HepG2 (cell line): ENCODE measurements around the gene ACSS1. TPM values are rescaled to one million over a fixed set of nuclear protein-coding genes. Genes with fewer than 3 reads are reported as not detected.
A peak's percentile ranks its signal among the peaks of the same experiment; 100 is the strongest.

Experiments used
- ATAC-seq: fragments of 200-7000 bp; cut with Tn5 transposase; 3 replicates; pipeline ENCODE4 v1.9.1; 2020; ENCODE audit warnings: mild to moderate bottlenecking, moderate library complexity
- BruUV-seq: library from RNA; stranded (reverse); fragments of 400-500 nt; replicated peaks from 2 replicates; lab custom pipeline; 2021; lab: Mats Ljungman, UMichigan
- CTCF ChIA-PET: fragments of 300-600 bp; formaldehyde crosslinking; extraction: SDS; loops from one replicate; lab custom pipeline; 2021; ENCODE audit warnings: low total read pairs, inconsistent platforms, low intra/inter-chr PET ratio; lab: Yijun Ruan, JAX
- POLR2A ChIA-PET: fragments of 350-600 bp; sonication (Branson Sonifier 250); formaldehyde crosslinking; loops from one replicate; lab custom pipeline; 2020; ENCODE audit warnings: antibody characterized with exemption, inconsistent platforms; lab: Yijun Ruan, JAX
- DNase-seq: peaks from one replicate; pipeline ENCODE4 v3.0.0-alpha.2; 2015; ENCODE audit warnings: low spot score
- FAIRE-seq: peaks from 3 replicates; lab custom pipeline; 2011; peaks lifted over from hg19 to GRCh38; lab: Jason Lieb, UNC
- H2AFZ ChIP-seq: one replicate; pipeline ENCODE4 v1.6.1; 2011; ENCODE audit warnings: low read length, inconsistent platforms
- H3K27ac ChIP-seq: fragments of 300-600 bp; 3 replicates; pipeline ENCODE4 v1.8.0; 2011; ENCODE audit warnings: mixed run types, mild to moderate bottlenecking, mixed read lengths, low read length, inconsistent platforms; ENCODE audit not compliant: insufficient read depth; ENCODE audit errors: extremely low read length
- H3K27me3 ChIP-seq, 2 experiments: fragments of 200-600 bp in 1 of 2; 2 replicates in 1 of 2; 3 replicates in 1 of 2; pipeline versions ENCODE4 v1.6.0 to v1.8.0; 2011; ENCODE audit warnings: low read length in 2 of 2, mild to moderate bottlenecking in 2 of 2, moderate library complexity in 2 of 2, inconsistent platforms in 1 of 2; ENCODE audit not compliant: insufficient read depth in 2 of 2, control insufficient read depth in 1 of 2
- H3K36me3 ChIP-seq, 2 experiments: fragments of 200-600 bp in 1 of 2; replicated peaks in 1 of 2; 2 replicates in 1 of 2; 3 replicates in 1 of 2; pipeline versions ENCODE4 v1.5.1 to v1.8.0; 2011; ENCODE audit warnings: low read length in 2 of 2, inconsistent platforms in 1 of 2; ENCODE audit not compliant: insufficient read depth in 2 of 2, control insufficient read depth in 1 of 2
- H3K4me1 ChIP-seq: 2 replicates; pipeline ENCODE4 v1.5.1; 2012; ENCODE audit warnings: low read length, inconsistent platforms; ENCODE audit not compliant: insufficient read depth
- H3K4me2 ChIP-seq: 2 replicates; pipeline ENCODE4 v1.6.0; 2011; ENCODE audit warnings: low read depth, low read length, inconsistent platforms
- H3K4me3 ChIP-seq, 3 experiments: fragments of 200-600 bp in 1 of 3; sonication (generic), shearing (Covaris generic) in 1 of 3; replicated peaks in 1 of 3; 2 replicates each; pipeline ENCODE4 v1.5.1; 2011 to 2016; ENCODE audit warnings: low read length in 3 of 3, inconsistent platforms in 2 of 3, low read depth in 2 of 3, mild to moderate bottlenecking in 2 of 3, control low read depth in 1 of 3, mixed read lengths in 1 of 3; ENCODE audit not compliant: insufficient read depth in 1 of 3
- H3K79me2 ChIP-seq: one replicate; pipeline ENCODE4 v1.6.1; 2011; ENCODE audit warnings: low read length, inconsistent platforms; ENCODE audit not compliant: insufficient read depth
- H3K9ac ChIP-seq: 2 replicates; pipeline ENCODE4 v1.6.0; 2011; ENCODE audit warnings: mild to moderate bottlenecking, low read depth, low read length, inconsistent platforms; ENCODE audit not compliant: insufficient read depth
- H3K9me3 ChIP-seq: 2 replicates; pipeline ENCODE4 v1.5.1; 2012; ENCODE audit warnings: mild to moderate bottlenecking, low read length
- H4K20me1 ChIP-seq: 2 replicates; pipeline ENCODE4 v1.6.0; 2011; ENCODE audit warnings: inconsistent platforms, mild to moderate bottlenecking, low read length, moderate library complexity; ENCODE audit not compliant: insufficient read depth
- ARNT2 ChIP-seq: sonication (generic); formaldehyde crosslinking; IDR thresholded peaks from 2 replicates; pipeline ENCODE4 v1.8.0; 2022; ENCODE audit warnings: mild to moderate bottlenecking, low read depth, missing genetic modification reagents, moderate library complexity
- GABPA ChIP-seq, 2 experiments: IDR thresholded peaks; 2 replicates each; pipeline ENCODE4 v1.6.1; 2011 to 2016; ENCODE audit warnings: low read depth in 2 of 2, low read length in 1 of 2, missing biosample characterization in 1 of 2, missing genetic modification characterization in 1 of 2
- PHB2 ChIP-seq: fragments of 450-650 bp; IDR thresholded peaks from 2 replicates; pipeline ENCODE4 v1.6.1; 2018; ENCODE audit not compliant: partially characterized antibody
- ZNF766 ChIP-seq: sonication (generic); formaldehyde crosslinking; IDR thresholded peaks from 2 replicates; pipeline ENCODE4 v1.5.0; 2020; ENCODE audit warnings: missing genetic modification reagents, borderline replicate concordance
- ZNF878 ChIP-seq: sonication (generic); formaldehyde crosslinking; IDR thresholded peaks from 2 replicates; pipeline ENCODE4 v1.8.1; 2023; ENCODE audit warnings: mild to moderate bottlenecking, missing genetic modification reagents, moderate library complexity
- WGBS: methylation state at CpG from one replicate; pipeline ENCODE4 v1.1.6; 2017; ENCODE audit warnings: low lambda C conversion rate; 5-methylcytosine and 5-hydroxymethylcytosine counted together
- in situ Hi-C: cut with HindIII; loops from 2 replicates; pipeline ENCODE4 v1.10.0; 2017; ENCODE audit warnings: low pct_unique_long_range_greater_than_20kb; ENCODE audit not compliant: extremely low pct_ligation_motif_present
- intact Hi-C: fragments of 100-400 bp; cut with micrococcal nuclease; formaldehyde crosslinking; loops from one replicate; pipeline ENCODE4 v1.10.0; 2022; ENCODE audit not compliant: unreplicated experiment
- polyA plus RNA-seq, 8 experiments: library from polyadenylated mRNA; depleted of rRNA in 3 of 8; stranded (reverse) in 7 of 8; unstranded in 1 of 8; fragments of >200 nt; fragmentation: Illumina TruSeq in 4 of 8; extraction: Trizol in 4 of 8; gene quantifications; 2 replicates each; pipeline versions ENCODE4 v1.2.1 to v1.2.3, GENCODE V29; 2011 to 2016; ENCODE audit warnings: low read depth in 4 of 8, missing spikeins in 1 of 8, mixed read lengths in 1 of 8; ENCODE audit not compliant: insufficient read depth in 1 of 8
- total RNA-seq, 5 experiments: library from RNA; depleted of rRNA; stranded (reverse); fragments of >200 nt; fragmentation: Illumina TruSeq; extraction: Trizol; gene quantifications; 2 replicates each; pipeline ENCODE4 v1.2.3, GENCODE V29; 2016; ENCODE audit warnings: low read depth in 1 of 5

Gene ACSS1
- total and polyA plus RNA-seq, 2 of the 13 experiments (the other 11 are each of a cell fraction or from before 2014, with no cell fraction given): 15.2 to 41.6 TPM

- H2AFZ ChIP-seq: no peak overlapping the region
- H3K27me3 ChIP-seq: peaks cover 1 to 7% of the 10 kb centered on the region in 2 experiments; a peak in 2 of 5 replicates
- FAIRE-seq (no peak), DNase-seq (no peak), ATAC-seq (no peak)
- H3K79me2 ChIP-seq: peaks cover 16% of the 10 kb centered on the region
- in situ Hi-C loops: loop anchor here (5.0 to 10.0 kb wide), 2 partner anchors 66 to 299 kb away; no protein-coding TSS in a partner anchor
- H3K36me3 ChIP-seq: no peaks in the 10 kb centered on the region
- TF ChIP-seq ARNT2 (CRISPR knock-in tag) (no peak), PHB2 (no peak), GABPA (IDR thresholded peaks at IDR 0.05; ENCODE audit: low read depth, low read length) (0 out of 2 replicates have a peak, but pooled peaks have one; percentile 6), GABPA (CRISPR knock-in tag; IDR thresholded peaks at IDR 0.05; ENCODE audit: low read depth) (no peak), ZNF766 (CRISPR knock-in tag) (no peak), ZNF878 (CRISPR knock-in tag) (no peak)
- WGBS: 39% methylated on average over 9 of the region's 9 CpGs
- H3K4me2 ChIP-seq: no peak overlapping the region
- no peak overlapping the region for H3K4me3 ChIP-seq
- POLR2A ChIA-PET: interaction anchor here (0.5 to 1.1 kb wide), 2 partner anchors 61 to 1905 kb away, joined by 3 to 4 read pairs; no protein-coding TSS in a partner anchor
- H3K4me1 ChIP-seq: peaks cover 35% of the 10 kb centered on the region
- no peak overlapping the region for H3K27ac ChIP-seq
- no TSS peak for BruUV-seq
- intact Hi-C loops: loop anchor here (1.0 to 10.0 kb wide), 3 partner anchors 69 to 399 kb away; partner anchors contain the start of gene ABHD12
- no peak overlapping the region for H3K9ac ChIP-seq
- no peaks in the 10 kb centered on the region for H3K9me3 ChIP-seq
- CTCF ChIA-PET: interaction anchor here (3.5 to 6.9 kb wide), 3 partner anchors 69 to 183 kb away, joined by 35 to 138 read pairs (median 45); no protein-coding TSS in a partner anchor
- no peaks in the 10 kb centered on the region for H4K20me1 ChIP-seq
Measured at GRCh38 chr20:24995741-24996448, 62.0 kb downstream of the ACSS1 start.
